Tibial nerve (tissue), 4 donors: Measurements from ENCODE around the gene OPCML.

Source experiments
- CTCF ChIP-seq, 5 experiments: fragments of 200-600 bp in 3 of 5; fragments of 450-650 bp in 2 of 5; sonication (generic) in 3 of 5; IDR thresholded peaks; one replicate each; pipeline ENCODE4 v1.5.1; 2016 to 2019; ENCODE audit warnings: antibody characterized with exemption in 5 of 5, mild to moderate bottlenecking in 3 of 5, moderate library complexity in 2 of 5
- EP300 ChIP-seq, 2 donors: sonication (generic); formaldehyde crosslinking; IDR thresholded peaks; one replicate each; pipeline ENCODE4 v1.6.1; 2017; ENCODE audit warnings: antibody characterized with exemption in 2 of 2, mild to moderate bottlenecking in 1 of 2
- POLR2A ChIP-seq, 2 donors: fragments of 450-650 bp; IDR thresholded peaks; one replicate each; pipeline ENCODE4 v1.6.1; 2017; ENCODE audit warnings: antibody characterized with exemption in 2 of 2, mild to moderate bottlenecking in 2 of 2, moderate library complexity in 2 of 2

- TF ChIP-seq CTCF (IDR thresholded peaks at IDR 0.05): no peak
- TF ChIP-seq POLR2A (IDR thresholded peaks at IDR 0.05): no peak
- no peak for TF ChIP-seq EP300 (IDR thresholded peaks at IDR 0.05)
Measured at GRCh38 chr11:132444911-132445310, 1087.4 kb downstream of the OPCML start.
